ENCODE measurements around the gene CGB7.

GRCh38 chr19:49070416-49070815 is 12.9 kb upstream of the CGB7 start:
- TF ChIP-seq CTCF (IDR thresholded peaks at IDR 0.05) = no peak
- TF ChIP-seq POLR2A (IDR thresholded peaks at IDR 0.05) = no peak

Data from esophagus squamous epithelium (tissue), 4 donors.